WTC11 (cell line): Measurements from ENCODE around the gene HDGFL2. TPM values are rescaled to one million over a fixed set of nuclear protein-coding genes. Genes with fewer than 3 reads are reported as not detected.

Experiments
- ATAC-seq: fragments of 200-7000 bp; cut with Tn5 transposase; 2 replicates; pipeline ENCODE4 v1.10.0; 2021; ENCODE audit warnings: mild to moderate bottlenecking, moderate library complexity
- CTCF ChIA-PET: fragments of 300-600 bp; sonication (Branson Sonifier 250); formaldehyde crosslinking; loops from one replicate; lab custom pipeline; 2021; ENCODE audit warnings: antibody characterized with exemption; lab: Charles Lee
- POLR2A ChIA-PET: fragments of 350-600 bp; sonication (Branson Sonifier 250); formaldehyde crosslinking; loops from one replicate; lab custom pipeline; 2021; ENCODE audit warnings: antibody characterized with exemption; lab: Charles Lee
- DNase-seq: peaks from one replicate; pipeline ENCODE4 v3.0.0; 2021; ENCODE audit warnings: low spot score
- H3K27ac Mint-ChIP-seq: 2 replicates; pipeline ENCODE4 v1.8.0; 2021; ENCODE audit warnings: mixed read lengths
- H3K27me3 Mint-ChIP-seq: 2 replicates; pipeline ENCODE4 v1.8.0; 2021; ENCODE audit warnings: low read depth, mild to moderate bottlenecking, moderate library complexity, mixed read lengths
- H3K36me3 Mint-ChIP-seq: 2 replicates; pipeline ENCODE4 v1.8.0; 2021; ENCODE audit warnings: mixed read lengths
- H3K4me1 Mint-ChIP-seq: 2 replicates; pipeline ENCODE4 v1.8.0; 2022; ENCODE audit warnings: mixed read lengths
- H3K4me3 Mint-ChIP-seq: 2 replicates; pipeline ENCODE4 v1.8.0; 2021; ENCODE audit warnings: mild to moderate bottlenecking, moderate library complexity, mixed read lengths
- H3K9me3 Mint-ChIP-seq: 2 replicates; pipeline ENCODE4 v1.8.0; 2021; ENCODE audit warnings: mixed read lengths
- ATF1 ChIP-seq: sonication (generic); formaldehyde crosslinking; IDR thresholded peaks from 2 replicates; pipeline ENCODE4 v1.8.1; 2023; ENCODE audit warnings: mild to moderate bottlenecking, moderate library complexity, missing genetic modification reagents
- CBFB ChIP-seq: sonication (generic); formaldehyde crosslinking; IDR thresholded peaks from 2 replicates; pipeline ENCODE4 v1.8.1; 2022; ENCODE audit warnings: mild to moderate bottlenecking, low read depth, missing genetic modification reagents
- E2F1 ChIP-seq: sonication (generic); formaldehyde crosslinking; IDR thresholded peaks from 2 replicates; pipeline ENCODE4 v1.8.0; 2022; ENCODE audit warnings: mild to moderate bottlenecking, missing genetic modification reagents
- ELF4 ChIP-seq: sonication (generic); formaldehyde crosslinking; IDR thresholded peaks from 2 replicates; pipeline ENCODE4 v1.8.1; 2022; ENCODE audit warnings: low read depth, mild to moderate bottlenecking, moderate library complexity, missing genetic modification reagents
- FOXK1 ChIP-seq: sonication (generic); formaldehyde crosslinking; IDR thresholded peaks from 2 replicates; pipeline ENCODE4 v1.8.0; 2022; ENCODE audit warnings: mild to moderate bottlenecking, moderate library complexity, missing genetic modification reagents
- GRHL2 ChIP-seq: fragments of 250-450 bp; sonication (Bioruptor Pico); IDR thresholded peaks from 2 replicates; pipeline ENCODE4 v1.8.0; 2022; ENCODE audit warnings: mild to moderate bottlenecking, moderate library complexity; ENCODE audit not compliant: insufficient replicate concordance, severe bottlenecking
- JUN ChIP-seq: sonication (generic); formaldehyde crosslinking; IDR thresholded peaks from 2 replicates; pipeline ENCODE4 v1.8.0; 2023; ENCODE audit warnings: mild to moderate bottlenecking, missing genetic modification reagents
- NR3C1 ChIP-seq: sonication (generic); formaldehyde crosslinking; conservative IDR thresholded peaks from 2 replicates; pipeline ENCODE4 v1.8.1; 2023; ENCODE audit warnings: low read depth, mild to moderate bottlenecking, missing genetic modification reagents
- SOX15 ChIP-seq: fragments of 250-450 bp; sonication (Bioruptor Pico); IDR thresholded peaks from 2 replicates; pipeline ENCODE4 v1.9.0; 2021; ENCODE audit warnings: mild to moderate bottlenecking
- TCF7 ChIP-seq: sonication (generic); formaldehyde crosslinking; IDR thresholded peaks from 2 replicates; pipeline ENCODE4 v1.8.0; 2022; ENCODE audit warnings: mild to moderate bottlenecking, low read depth, missing genetic modification reagents, moderate library complexity
- TEAD4 ChIP-seq: sonication (generic); formaldehyde crosslinking; IDR thresholded peaks from 2 replicates; pipeline ENCODE4 v1.8.0; 2022; ENCODE audit warnings: mild to moderate bottlenecking, missing genetic modification reagents
- ZNF138 ChIP-seq: sonication (generic); formaldehyde crosslinking; conservative IDR thresholded peaks from 2 replicates; pipeline ENCODE4 v1.8.1; 2022; ENCODE audit warnings: mild to moderate bottlenecking, moderate library complexity, missing genetic modification reagents
- ZNF263 ChIP-seq: sonication (generic); formaldehyde crosslinking; IDR thresholded peaks from 2 replicates; pipeline ENCODE4 v1.8.1; 2022; ENCODE audit warnings: low read depth, mild to moderate bottlenecking, moderate library complexity, missing genetic modification reagents
- ZNF416 ChIP-seq: fragments of 250-450 bp; sonication (Bioruptor Pico); IDR thresholded peaks from 2 replicates; pipeline ENCODE4 v1.9.0; 2021; ENCODE audit warnings: mild to moderate bottlenecking, inconsistent platforms
- ZNF532 ChIP-seq: fragments of 250-450 bp; sonication (Bioruptor Pico); IDR thresholded peaks from 2 replicates; pipeline ENCODE4 v1.9.0; 2021; ENCODE audit warnings: mild to moderate bottlenecking, borderline replicate concordance
- ZNF671 ChIP-seq: fragments of 250-450 bp; sonication (Bioruptor Pico); IDR thresholded peaks from 2 replicates; pipeline ENCODE4 v1.8.0; 2021; ENCODE audit warnings: mild to moderate bottlenecking
- total RNA-seq: library from RNA; stranded (reverse); gene quantifications from 3 replicates; pipeline ENCODE4 v1.2.3, GENCODE V29; 2021
- TF ChIP-seq, protein P1 (sequence below): fragments of 250-450 bp; sonication (Bioruptor Pico); IDR thresholded peaks from 2 replicates; pipeline ENCODE4 v1.9.0; 2021; ENCODE audit warnings: moderate library complexity, mild to moderate bottlenecking, inconsistent platforms, borderline replicate concordance
- TF ChIP-seq, protein P2 (sequence below): sonication (generic); formaldehyde crosslinking; conservative IDR thresholded peaks from 2 replicates; pipeline ENCODE4 v1.8.1; 2023; ENCODE audit warnings: mild to moderate bottlenecking, low read depth, missing genetic modification reagents, moderate library complexity
- TF ChIP-seq, protein P3 (sequence below): sonication (generic); formaldehyde crosslinking; IDR thresholded peaks from 2 replicates; pipeline ENCODE4 v1.8.0; 2023; ENCODE audit warnings: mild to moderate bottlenecking, missing genetic modification reagents
- TF ChIP-seq, protein P4 (sequence below): sonication (generic); formaldehyde crosslinking; IDR thresholded peaks from 2 replicates; pipeline ENCODE4 v1.8.1; 2023; ENCODE audit warnings: mild to moderate bottlenecking, missing genetic modification reagents, moderate library complexity

Gene HDGFL2
- total RNA-seq, 1 experiment from 2014 or later, result 115 TPM

- ChIA-PET CTCF (no interaction called here), POLR2A (no interaction called here)
- ATAC-seq, result no peak
- no peak for DNase-seq
- no peaks in the 10 kb centered on the region for H3K9me3 Mint-ChIP-seq
- H3K27me3 Mint-ChIP-seq, result no peaks in the 10 kb centered on the region
- TF ChIP-seq, protein P1, sequence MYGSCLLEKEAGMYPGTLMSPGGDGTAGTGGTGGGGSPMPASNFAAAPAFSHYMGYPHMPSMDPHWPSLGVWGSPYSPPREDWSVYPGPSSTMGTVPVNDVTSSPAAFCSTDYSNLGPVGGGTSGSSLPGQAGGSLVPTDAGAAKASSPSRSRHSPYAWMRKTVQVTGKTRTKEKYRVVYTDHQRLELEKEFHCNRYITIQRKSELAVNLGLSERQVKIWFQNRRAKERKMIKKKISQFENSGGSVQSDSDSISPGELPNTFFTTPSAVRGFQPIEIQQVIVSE, result no peak
- TF ChIP-seq CBFB, result no peak
- no peak for TF ChIP-seq FOXK1 (CRISPR knock-in tag)
- TF ChIP-seq TCF7 (CRISPR knock-in tag), result no peak
- TF ChIP-seq ZNF532, result no peak
- no peak for TF ChIP-seq SOX15 (CRISPR knock-in tag)
- TF ChIP-seq ATF1 (CRISPR knock-in tag), result no peak
- no peak for TF ChIP-seq ZNF416 (CRISPR knock-in tag)
- no peak for TF ChIP-seq GRHL2 (CRISPR knock-in tag)
- no peak for TF ChIP-seq ELF4 (CRISPR knock-in tag)
- TF ChIP-seq, protein P2, sequence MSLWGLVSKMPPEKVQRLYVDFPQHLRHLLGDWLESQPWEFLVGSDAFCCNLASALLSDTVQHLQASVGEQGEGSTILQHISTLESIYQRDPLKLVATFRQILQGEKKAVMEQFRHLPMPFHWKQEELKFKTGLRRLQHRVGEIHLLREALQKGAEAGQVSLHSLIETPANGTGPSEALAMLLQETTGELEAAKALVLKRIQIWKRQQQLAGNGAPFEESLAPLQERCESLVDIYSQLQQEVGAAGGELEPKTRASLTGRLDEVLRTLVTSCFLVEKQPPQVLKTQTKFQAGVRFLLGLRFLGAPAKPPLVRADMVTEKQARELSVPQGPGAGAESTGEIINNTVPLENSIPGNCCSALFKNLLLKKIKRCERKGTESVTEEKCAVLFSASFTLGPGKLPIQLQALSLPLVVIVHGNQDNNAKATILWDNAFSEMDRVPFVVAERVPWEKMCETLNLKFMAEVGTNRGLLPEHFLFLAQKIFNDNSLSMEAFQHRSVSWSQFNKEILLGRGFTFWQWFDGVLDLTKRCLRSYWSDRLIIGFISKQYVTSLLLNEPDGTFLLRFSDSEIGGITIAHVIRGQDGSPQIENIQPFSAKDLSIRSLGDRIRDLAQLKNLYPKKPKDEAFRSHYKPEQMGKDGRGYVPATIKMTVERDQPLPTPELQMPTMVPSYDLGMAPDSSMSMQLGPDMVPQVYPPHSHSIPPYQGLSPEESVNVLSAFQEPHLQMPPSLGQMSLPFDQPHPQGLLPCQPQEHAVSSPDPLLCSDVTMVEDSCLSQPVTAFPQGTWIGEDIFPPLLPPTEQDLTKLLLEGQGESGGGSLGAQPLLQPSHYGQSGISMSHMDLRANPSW (CRISPR knock-in tag), result no peak
- TF ChIP-seq TEAD4 (CRISPR knock-in tag), result no peak
- TF ChIP-seq, all 79 proteins: peak for 0
- Mint-ChIP-seq H3K36me3 (peaks cover 2% of the 10 kb centered on the region; the same call in 1 of the 2 replicates), H3K27ac (no peak overlapping the region), H3K4me3 (no peak overlapping the region), H3K4me1 (peaks cover 9% of the 10 kb centered on the region)
These were observed 17.1 kb upstream of the HDGFL2 start for GRCh38 chr19:4454747-4455718.

- no peaks in the 10 kb centered on the region for H3K36me3 Mint-ChIP-seq
- no peaks in the 10 kb centered on the region for H3K9me3 Mint-ChIP-seq
- H3K4me3 Mint-ChIP-seq, result peak overlapping the region; percentile 93
- H3K27me3 Mint-ChIP-seq, result peaks cover 4% of the 10 kb centered on the region; the same call in 1 of the 2 replicates
- H3K27ac Mint-ChIP-seq, result no peak overlapping the region
- DNase-seq (no peak), ATAC-seq (no peak)
- peaks cover 9% of the 10 kb centered on the region for H3K4me1 Mint-ChIP-seq
- CTCF ChIA-PET, result interaction anchor here (0.9 to 1.4 kb wide), 3 partner anchors 9 to 68 kb away, joined by 3 to 6 read pairs (median 3); no protein-coding TSS in a partner anchor
- POLR2A ChIA-PET, result interaction anchor here (0.7 kb wide), 1 partner anchor 12 kb away, joined by 3 read pairs; no protein-coding TSS in a partner anchor
- TF ChIP-seq ZNF138 (CRISPR knock-in tag), result no peak
- TF ChIP-seq ZNF671, result no peak
- TF ChIP-seq E2F1 (CRISPR knock-in tag), result no peak
- TF ChIP-seq, protein P3, sequence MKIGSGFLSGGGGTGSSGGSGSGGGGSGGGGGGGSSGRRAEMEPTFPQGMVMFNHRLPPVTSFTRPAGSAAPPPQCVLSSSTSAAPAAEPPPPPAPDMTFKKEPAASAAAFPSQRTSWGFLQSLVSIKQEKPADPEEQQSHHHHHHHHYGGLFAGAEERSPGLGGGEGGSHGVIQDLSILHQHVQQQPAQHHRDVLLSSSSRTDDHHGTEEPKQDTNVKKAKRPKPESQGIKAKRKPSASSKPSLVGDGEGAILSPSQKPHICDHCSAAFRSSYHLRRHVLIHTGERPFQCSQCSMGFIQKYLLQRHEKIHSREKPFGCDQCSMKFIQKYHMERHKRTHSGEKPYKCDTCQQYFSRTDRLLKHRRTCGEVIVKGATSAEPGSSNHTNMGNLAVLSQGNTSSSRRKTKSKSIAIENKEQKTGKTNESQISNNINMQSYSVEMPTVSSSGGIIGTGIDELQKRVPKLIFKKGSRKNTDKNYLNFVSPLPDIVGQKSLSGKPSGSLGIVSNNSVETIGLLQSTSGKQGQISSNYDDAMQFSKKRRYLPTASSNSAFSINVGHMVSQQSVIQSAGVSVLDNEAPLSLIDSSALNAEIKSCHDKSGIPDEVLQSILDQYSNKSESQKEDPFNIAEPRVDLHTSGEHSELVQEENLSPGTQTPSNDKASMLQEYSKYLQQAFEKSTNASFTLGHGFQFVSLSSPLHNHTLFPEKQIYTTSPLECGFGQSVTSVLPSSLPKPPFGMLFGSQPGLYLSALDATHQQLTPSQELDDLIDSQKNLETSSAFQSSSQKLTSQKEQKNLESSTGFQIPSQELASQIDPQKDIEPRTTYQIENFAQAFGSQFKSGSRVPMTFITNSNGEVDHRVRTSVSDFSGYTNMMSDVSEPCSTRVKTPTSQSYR (CRISPR knock-in tag), result no peak
- TF ChIP-seq, protein P4, sequence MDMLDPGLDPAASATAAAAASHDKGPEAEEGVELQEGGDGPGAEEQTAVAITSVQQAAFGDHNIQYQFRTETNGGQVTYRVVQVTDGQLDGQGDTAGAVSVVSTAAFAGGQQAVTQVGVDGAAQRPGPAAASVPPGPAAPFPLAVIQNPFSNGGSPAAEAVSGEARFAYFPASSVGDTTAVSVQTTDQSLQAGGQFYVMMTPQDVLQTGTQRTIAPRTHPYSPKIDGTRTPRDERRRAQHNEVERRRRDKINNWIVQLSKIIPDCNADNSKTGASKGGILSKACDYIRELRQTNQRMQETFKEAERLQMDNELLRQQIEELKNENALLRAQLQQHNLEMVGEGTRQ (CRISPR knock-in tag), result no peak
- no peak for TF ChIP-seq ZNF263 (CRISPR knock-in tag)
- TF ChIP-seq JUN (CRISPR knock-in tag), result no peak
- TF ChIP-seq NR3C1, result no peak
These were observed 16.2 kb upstream of the HDGFL2 start for GRCh38 chr19:4455719-4456475.
